Panc1 (cell line): ENCODE measurements around the gene RNU7-1. TPM values are rescaled to one million over a fixed set of nuclear protein-coding genes. Genes with fewer than 3 reads are reported as not detected.

Experiments
- ATAC-seq: fragments of 200-7000 bp; cut with Tn5 transposase; 2 replicates; pipeline ENCODE4 v1.9.1; 2020; ENCODE audit warnings: mild to moderate bottlenecking, moderate library complexity
- BruUV-seq: library from RNA; stranded (reverse); fragments of 400-500 nt; replicated peaks from 2 replicates; lab custom pipeline; 2021; lab: Mats Ljungman, UMichigan
- CTCF ChIA-PET: fragments of 300-600 bp; sonication (Branson Sonifier 250); formaldehyde crosslinking; loops from one replicate; lab custom pipeline; 2022; ENCODE audit warnings: antibody characterized with exemption; lab: Charles Lee
- POLR2A ChIA-PET: fragments of 300-600 bp; sonication (Branson Sonifier 250); formaldehyde crosslinking; loops from one replicate; lab custom pipeline; 2022; ENCODE audit warnings: antibody characterized with exemption; lab: Charles Lee
- DNase-seq: peaks from one replicate; pipeline ENCODE4 v3.0.0-alpha.2; 2010; ENCODE audit warnings: low read depth, low spot score
- H3K27ac ChIP-seq: 2 replicates; pipeline ENCODE4 v1.5.1; 2011; ENCODE audit warnings: mild to moderate bottlenecking, low read length, inconsistent platforms
- H3K27me3 ChIP-seq: fragments of 200-500 bp; sonication (Bioruptor generic); 2 replicates; pipeline ENCODE4 v1.6.0; 2014; ENCODE audit warnings: low read length, inconsistent platforms; ENCODE audit not compliant: control insufficient read depth, insufficient read depth
- H3K36me3 ChIP-seq: fragments of 200-500 bp; sonication (Bioruptor generic); 2 replicates; pipeline ENCODE4 v1.5.1; 2014; ENCODE audit warnings: inconsistent platforms, mild to moderate bottlenecking, low read length, moderate library complexity; ENCODE audit not compliant: control insufficient read depth, insufficient read depth
- H3K4me1 ChIP-seq: 2 replicates; pipeline ENCODE4 v1.5.1; 2011; ENCODE audit warnings: inconsistent platforms, mild to moderate bottlenecking, low read length, moderate library complexity; ENCODE audit not compliant: control insufficient read depth, insufficient read depth
- H3K4me3 ChIP-seq, 2 experiments: 2 replicates each; pipeline ENCODE4 v1.5.1; 2011 to 2012; ENCODE audit warnings: low read depth in 2 of 2, low read length in 2 of 2, mild to moderate bottlenecking in 2 of 2, inconsistent platforms in 1 of 2, moderate library complexity in 1 of 2
- H3K9me3 ChIP-seq: fragments of 200-500 bp; sonication (Bioruptor generic); 2 replicates; pipeline ENCODE4 v1.5.1; 2014; ENCODE audit warnings: low read depth, mild to moderate bottlenecking, inconsistent platforms, low read length, moderate library complexity; ENCODE audit not compliant: control insufficient read depth, insufficient read depth
- CTCF ChIP-seq: fragments of 450-650 bp; IDR thresholded peaks from 2 replicates; pipeline ENCODE4 v1.5.1; 2017; ENCODE audit warnings: mild to moderate bottlenecking
- POLR2AphosphoS5 ChIP-seq: IDR thresholded peaks from 2 replicates; pipeline ENCODE4 v1.6.1; 2012; ENCODE audit warnings: mild to moderate bottlenecking, low read depth, low read length, moderate library complexity
- REST ChIP-seq, 2 experiments: IDR thresholded peaks; 2 replicates each; pipeline ENCODE4 v1.6.1; 2011 to 2012; ENCODE audit warnings: low read depth in 2 of 2, control low read depth in 1 of 2, low read length in 1 of 2, mild to moderate bottlenecking in 1 of 2, moderate library complexity in 1 of 2; ENCODE audit not compliant: insufficient read depth in 1 of 2
- SIN3A ChIP-seq: IDR thresholded peaks from 2 replicates; pipeline ENCODE4 v1.6.1; 2012; ENCODE audit warnings: low read depth, mild to moderate bottlenecking, low read length, moderate library complexity, borderline replicate concordance; ENCODE audit not compliant: insufficient read depth
- TCF7L2 ChIP-seq: IDR thresholded peaks from 2 replicates; pipeline ENCODE4 v1.6.1; 2011; ENCODE audit warnings: mild to moderate bottlenecking, low read depth, low read length, inconsistent platforms
- in situ Hi-C: cut with HindIII; loops from 2 replicates; pipeline ENCODE4 v1.10.0; 2016; ENCODE audit warnings: low sequenced_read_pairs, low pct_unique_long_range_greater_than_20kb
- intact Hi-C: fragments of 100-400 bp; cut with micrococcal nuclease; formaldehyde crosslinking; loops from one replicate; pipeline ENCODE4 v1.10.0; 2022; ENCODE audit not compliant: unreplicated experiment
- total RNA-seq: library from RNA; stranded (reverse); gene quantifications from one replicate; pipeline ENCODE4 v1.2.1, GENCODE V29; 2021; ENCODE audit not compliant: unreplicated experiment

RNU7-1 gene
- total RNA-seq, 1 experiment from 2014 or later, result not detected

GRCh38 chr12:6980740-6981139 lies 37.1 kb downstream of the RNU7-1 start:
- H3K36me3 ChIP-seq, result no peaks in the 10 kb centered on the region
- no peaks in the 10 kb centered on the region for H3K9me3 ChIP-seq
- no peaks in the 10 kb centered on the region for H3K4me1 ChIP-seq
- BruUV-seq, result no TSS peak
- POLR2A ChIA-PET, result no interaction called here
- DNase-seq, result no peak
- no peak for ATAC-seq
- no peak overlapping the region for H3K27ac ChIP-seq
- in situ Hi-C loops, result no loop called here
- intact Hi-C loops, result no loop called here
- H3K27me3 ChIP-seq, result no peaks in the 10 kb centered on the region
- H3K4me3 ChIP-seq, result no peak overlapping the region
- TF ChIP-seq SIN3A (no peak), POLR2AphosphoS5 (no peak), TCF7L2 (no peak), CTCF (no peak), REST (IDR thresholded peaks at IDR 0.05; ENCODE audit: insufficient read depth in 1 of 2, low read depth in 2 of 2, low read length in 1 of 2) (no peak)
- CTCF ChIA-PET, result no interaction called here

- ChIA-PET POLR2A (no interaction called here), CTCF (no interaction called here)
- Histone ChIP-seq H3K27ac (no peak overlapping the region), H3K4me1 (no peaks in the 10 kb centered on the region), H3K27me3 (no peaks in the 10 kb centered on the region), H3K36me3 (no peaks in the 10 kb centered on the region), H3K9me3 (no peaks in the 10 kb centered on the region), H3K4me3 (no peak overlapping the region)
- TF ChIP-seq TCF7L2 (no peak), CTCF (no peak), REST (IDR thresholded peaks at IDR 0.05; ENCODE audit: insufficient read depth in 1 of 2, low read depth in 2 of 2, low read length in 1 of 2) (no peak), POLR2AphosphoS5 (no peak), SIN3A (no peak)
- no peak for DNase-seq
- ATAC-seq, result no peak
- in situ Hi-C loops, result no loop called here
- intact Hi-C loops, result no loop called here
- no TSS peak for BruUV-seq
Observed at GRCh38 chr12:6981152-6982052, 37.8 kb downstream of the RNU7-1 start.
